Nephron (organoid): ENCODE results near the gene TIAM1.

Source experiments
- H3K27ac Mint-ChIP-seq, 3 experiments: 2 replicates each; pipeline ENCODE4 v1.8.0; 2020; ENCODE audit warnings: mixed read lengths in 3 of 3, mild to moderate bottlenecking in 2 of 3, moderate library complexity in 1 of 3
- H3K27me3 Mint-ChIP-seq: 2 replicates; pipeline ENCODE4 v1.8.0; 2021; ENCODE audit warnings: low read depth, mild to moderate bottlenecking, moderate library complexity, mixed read lengths
- H3K36me3 Mint-ChIP-seq: 2 replicates; pipeline ENCODE4 v1.8.0; 2020; ENCODE audit warnings: low read depth, mixed read lengths
- H3K4me1 Mint-ChIP-seq: 2 replicates; pipeline ENCODE4 v1.8.0; 2020; ENCODE audit warnings: mixed read lengths
- H3K4me3 Mint-ChIP-seq, 3 experiments: 2 replicates each; pipeline ENCODE4 v1.8.0; 2020; ENCODE audit warnings: mild to moderate bottlenecking in 3 of 3, mixed read lengths in 3 of 3, moderate library complexity in 2 of 3
- H3K9me3 Mint-ChIP-seq: 2 replicates; pipeline ENCODE4 v1.8.0; 2020; ENCODE audit warnings: mixed read lengths
- CTCF ChIP-seq, 3 experiments: fragments of 200-600 bp; sonication (generic); IDR thresholded peaks; one replicate each; pipeline ENCODE4 v1.5.0; 2021; ENCODE audit warnings: antibody characterized with exemption in 3 of 3; ENCODE audit not compliant: unreplicated experiment in 3 of 3

TIAM1 gene

GRCh38 chr21:31205412-31205811, 138.6 kb downstream of the TIAM1 start:
- no peak for TF ChIP-seq CTCF (IDR thresholded peaks at IDR 0.05; ENCODE audit: unreplicated experiment in 3 of 3)
- Mint-ChIP-seq H3K4me1 (peaks cover 13% of the 10 kb centered on the region), H3K36me3 (peaks cover 8% of the 10 kb centered on the region), H3K4me3 (no peak overlapping the region), H3K9me3 (no peaks in the 10 kb centered on the region), H3K27ac (no peak overlapping the region), H3K27me3 (no peaks in the 10 kb centered on the region)

- Mint-ChIP-seq H3K36me3 (peaks cover 8% of the 10 kb centered on the region), H3K4me3 (no peak overlapping the region), H3K9me3 (no peaks in the 10 kb centered on the region), H3K27ac (no peak overlapping the region), H3K27me3 (no peaks in the 10 kb centered on the region), H3K4me1 (peaks cover 13% of the 10 kb centered on the region)
- no peak for TF ChIP-seq CTCF (IDR thresholded peaks at IDR 0.05; ENCODE audit: unreplicated experiment in 3 of 3)
Measured at GRCh38 chr21:31204801-31205200, 139.3 kb downstream of the TIAM1 start.

GRCh38 chr21:31203431-31204054, 140.5 kb downstream of the TIAM1 start:
- H3K4me1 Mint-ChIP-seq, result peaks cover 13% of the 10 kb centered on the region
- no peak overlapping the region for H3K4me3 Mint-ChIP-seq
- no peaks in the 10 kb centered on the region for H3K9me3 Mint-ChIP-seq
- no peak overlapping the region for H3K27ac Mint-ChIP-seq
- no peaks in the 10 kb centered on the region for H3K27me3 Mint-ChIP-seq
- peaks cover 2% of the 10 kb centered on the region for H3K36me3 Mint-ChIP-seq
- no peak for TF ChIP-seq CTCF (IDR thresholded peaks at IDR 0.05; ENCODE audit: unreplicated experiment in 3 of 3)

- peak overlapping the region in 2 of 3 experiments; percentile 13 to 44 for H3K27ac Mint-ChIP-seq
- no peak for TF ChIP-seq CTCF (IDR thresholded peaks at IDR 0.05; ENCODE audit: unreplicated experiment in 3 of 3)
Measured at GRCh38 chr21:31201548-31201947, 142.5 kb downstream of the TIAM1 start.

GRCh38 chr21:31201144-31201543, 142.9 kb downstream of the TIAM1 start:
- no peaks in the 10 kb centered on the region for H3K36me3 Mint-ChIP-seq
- no peak overlapping the region for H3K27ac Mint-ChIP-seq
- H3K27me3 Mint-ChIP-seq, result no peaks in the 10 kb centered on the region
- H3K4me1 Mint-ChIP-seq, result peaks cover 13% of the 10 kb centered on the region
- H3K9me3 Mint-ChIP-seq, result no peaks in the 10 kb centered on the region
- no peak overlapping the region for H3K4me3 Mint-ChIP-seq
- no peak for TF ChIP-seq CTCF (IDR thresholded peaks at IDR 0.05; ENCODE audit: unreplicated experiment in 3 of 3)

More at GRCh38 chr21:31201548-31201947, 142.5 kb downstream of the TIAM1 start:
- Mint-ChIP-seq H3K4me3 (no peak overlapping the region), H3K9me3 (no peaks in the 10 kb centered on the region), H3K4me1 (peaks cover 13% of the 10 kb centered on the region), H3K27me3 (no peaks in the 10 kb centered on the region), H3K36me3 (no peaks in the 10 kb centered on the region)

- peaks cover 3% of the 10 kb centered on the region for H3K36me3 Mint-ChIP-seq
- peak; percentile 65 to 80 (median 68) for TF ChIP-seq CTCF (IDR thresholded peaks at IDR 0.05; ENCODE audit: unreplicated experiment in 3 of 3)
- peaks cover 4% of the 10 kb centered on the region for H3K4me1 Mint-ChIP-seq
- no peaks in the 10 kb centered on the region for H3K9me3 Mint-ChIP-seq
- no peaks in the 10 kb centered on the region for H3K27me3 Mint-ChIP-seq
- H3K27ac Mint-ChIP-seq, result no peak overlapping the region
- H3K4me3 Mint-ChIP-seq, result no peak overlapping the region
Measured at GRCh38 chr21:31198575-31198974, 145.5 kb downstream of the TIAM1 start.
